Hematopoietic multipotent progenitor cell treated with erythropoietin and hydrocortisone succinate and interleukin-3 and kit ligand, for 17 days (in vitro differentiated cells): ENCODE measurements around the gene TRIM10.

Experiments used
- DNase-seq: peaks from one replicate; pipeline ENCODE4 v3.0.0-alpha.2; 2015; ENCODE audit warnings: low spot score

The TRIM10 gene

GRCh38 chr6:30160785-30161531, at the start of gene TRIM10:
Gene TRIM10, minus strand, starts transcription at chr6:30161211. Its CDS starts 353 bp downstream, at chr6:30160858.
- DNase-seq = peak; percentile 88

GRCh38 chr6:30207619-30208295, 46.7 kb upstream of the TRIM10 start:
- no peak for DNase-seq

- no peak for DNase-seq
Observed at GRCh38 chr6:30206799-30207618, 46.0 kb upstream of the TRIM10 start.

- no peak for DNase-seq
Observed at GRCh38 chr6:30206152-30206551, 45.1 kb upstream of the TRIM10 start.

- DNase-seq = no peak
Observed at GRCh38 chr6:30204116-30204515, 43.1 kb upstream of the TRIM10 start.

GRCh38 chr6:30202366-30202765, 41.4 kb upstream of the TRIM10 start:
- no peak for DNase-seq

- no peak for DNase-seq
Observed at GRCh38 chr6:30200551-30201281, 39.7 kb upstream of the TRIM10 start.

- DNase-seq = no peak
Observed at GRCh38 chr6:30198166-30199084, 37.4 kb upstream of the TRIM10 start.

GRCh38 chr6:30196376-30196775, 35.4 kb upstream of the TRIM10 start:
- DNase-seq = no peak

- no peak for DNase-seq
Observed at GRCh38 chr6:30195951-30196350, 34.9 kb upstream of the TRIM10 start.

- no peak for DNase-seq
Observed at GRCh38 chr6:30194797-30195690, 34.0 kb upstream of the TRIM10 start.

GRCh38 chr6:30192076-30192475, 31.1 kb upstream of the TRIM10 start:
- DNase-seq = no peak

- no peak for DNase-seq
Observed at GRCh38 chr6:30188541-30188940, 27.5 kb upstream of the TRIM10 start.

GRCh38 chr6:30185846-30186484, 25.0 kb upstream of the TRIM10 start:
- no peak for DNase-seq

GRCh38 chr6:30184417-30185031, 23.5 kb upstream of the TRIM10 start:
- DNase-seq = no peak

GRCh38 chr6:30180145-30180544, 19.1 kb upstream of the TRIM10 start:
- no peak for DNase-seq

- DNase-seq = no peak
Observed at GRCh38 chr6:30178837-30179236, 17.8 kb upstream of the TRIM10 start.

- no peak for DNase-seq
Observed at GRCh38 chr6:30175765-30176164, 14.8 kb upstream of the TRIM10 start.

- no peak for DNase-seq
Observed at GRCh38 chr6:30172681-30173080, 11.7 kb upstream of the TRIM10 start.
